AG04450 (cell line): ENCODE data around the gene DENND1B. TPM values are rescaled to one million over a fixed set of nuclear protein-coding genes. Genes with fewer than 3 reads are reported as not detected.

Experiments
- CTCF ChIA-PET: fragments of 300-600, 350-600 bp; formaldehyde crosslinking; extraction: SDS; loops from one replicate; lab custom pipeline; 2022; ENCODE audit warnings: antibody characterized with exemption, inconsistent platforms; lab: Charles Lee
- POLR2A ChIA-PET: fragments of 350-600 bp; formaldehyde crosslinking; extraction: SDS; loops from one replicate; lab custom pipeline; 2021; ENCODE audit warnings: antibody characterized with exemption, inconsistent platforms; lab: Yijun Ruan, JAX
- DNase-seq: peaks from one replicate; pipeline ENCODE4 v3.0.0-alpha.2; 2011; ENCODE audit warnings: low read depth, low spot score
- H3K27ac ChIP-seq: one replicate; pipeline ENCODE4 v1.5.1; 2012; ENCODE audit warnings: low read depth, low read length, control low read depth
- H3K27me3 ChIP-seq: one replicate; pipeline ENCODE4 v1.6.0; 2012; ENCODE audit warnings: low read length; ENCODE audit not compliant: control insufficient read depth, insufficient read depth
- H3K4me3 ChIP-seq: 2 replicates; pipeline ENCODE4 v1.5.1; 2011; ENCODE audit warnings: mild to moderate bottlenecking, low read depth, low read length, control low read depth
- H3K9me3 ChIP-seq: 2 replicates; pipeline ENCODE4 v1.5.1; 2012; ENCODE audit warnings: low read length; ENCODE audit not compliant: control insufficient read depth, insufficient read depth
- polyA plus RNA-seq: library from polyadenylated mRNA; depleted of rRNA; stranded (reverse); fragments of >200 nt; gene quantifications from 2 replicates; pipeline ENCODE4 v1.2.3, GENCODE V29; 2011
- TF ChIP-seq, protein P1 (sequence below): IDR thresholded peaks from 2 replicates; pipeline ENCODE4 v1.5.1; 2011; ENCODE audit warnings: low read depth, low read length, control low read depth, inconsistent platforms

Gene DENND1B
- polyA plus RNA-seq, 1 experiment, result 17.7 TPM

- ChIA-PET POLR2A (no interaction called here), CTCF (no interaction called here)
- H3K27ac ChIP-seq, result no peak overlapping the region
- TF ChIP-seq, protein P1, sequence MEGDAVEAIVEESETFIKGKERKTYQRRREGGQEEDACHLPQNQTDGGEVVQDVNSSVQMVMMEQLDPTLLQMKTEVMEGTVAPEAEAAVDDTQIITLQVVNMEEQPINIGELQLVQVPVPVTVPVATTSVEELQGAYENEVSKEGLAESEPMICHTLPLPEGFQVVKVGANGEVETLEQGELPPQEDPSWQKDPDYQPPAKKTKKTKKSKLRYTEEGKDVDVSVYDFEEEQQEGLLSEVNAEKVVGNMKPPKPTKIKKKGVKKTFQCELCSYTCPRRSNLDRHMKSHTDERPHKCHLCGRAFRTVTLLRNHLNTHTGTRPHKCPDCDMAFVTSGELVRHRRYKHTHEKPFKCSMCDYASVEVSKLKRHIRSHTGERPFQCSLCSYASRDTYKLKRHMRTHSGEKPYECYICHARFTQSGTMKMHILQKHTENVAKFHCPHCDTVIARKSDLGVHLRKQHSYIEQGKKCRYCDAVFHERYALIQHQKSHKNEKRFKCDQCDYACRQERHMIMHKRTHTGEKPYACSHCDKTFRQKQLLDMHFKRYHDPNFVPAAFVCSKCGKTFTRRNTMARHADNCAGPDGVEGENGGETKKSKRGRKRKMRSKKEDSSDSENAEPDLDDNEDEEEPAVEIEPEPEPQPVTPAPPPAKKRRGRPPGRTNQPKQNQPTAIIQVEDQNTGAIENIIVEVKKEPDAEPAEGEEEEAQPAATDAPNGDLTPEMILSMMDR, result no peak
- H3K9me3 ChIP-seq, result no peaks in the 10 kb centered on the region
- DNase-seq, result no peak
- H3K4me3 ChIP-seq, result no peak overlapping the region
- H3K27me3 ChIP-seq, result no peaks in the 10 kb centered on the region
Observed at GRCh38 chr1:197688233-197688632, 87.0 kb downstream of the DENND1B start.

DNA sequence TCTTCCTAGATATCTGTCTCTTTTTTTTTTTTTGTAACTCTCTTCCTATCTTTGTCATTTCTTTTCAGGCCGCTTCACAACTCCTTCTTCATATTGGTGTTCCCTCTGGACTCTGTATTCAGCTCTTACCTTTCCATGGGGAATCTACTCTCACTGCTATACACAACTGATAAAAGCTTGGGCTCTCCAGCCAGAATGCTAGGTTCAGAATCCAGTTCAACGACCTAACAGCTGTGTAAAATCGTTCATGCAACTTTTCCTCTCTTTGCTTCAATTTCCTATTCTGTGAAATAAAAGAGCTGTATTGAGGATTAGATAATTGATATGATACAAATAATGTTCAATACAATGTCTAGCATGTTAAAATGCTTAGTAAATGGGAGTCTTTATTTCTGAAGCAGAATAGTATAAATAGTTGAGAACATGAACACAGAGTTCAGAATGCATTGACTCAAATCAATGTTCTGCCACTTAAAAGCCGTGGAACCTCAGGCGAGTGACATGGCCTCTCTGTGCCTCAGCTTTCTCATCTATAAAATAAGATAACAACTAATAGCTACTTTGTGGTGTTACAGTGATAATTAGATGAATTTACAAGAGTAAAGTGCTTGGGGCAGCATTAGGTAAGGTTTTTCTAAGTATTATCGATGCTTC lies 88.5 kb downstream of the DENND1B start:
- Histone ChIP-seq H3K9me3 (no peaks in the 10 kb centered on the region), H3K27me3 (no peaks in the 10 kb centered on the region), H3K4me3 (no peak overlapping the region), H3K27ac (no peak overlapping the region)
- TF ChIP-seq, protein P1, result no peak
- no peak for DNase-seq
- POLR2A ChIA-PET, result no interaction called here
- CTCF ChIA-PET, result interaction anchor here (0.6 kb wide), 1 partner anchor 237 kb away, joined by 3 read pairs; no protein-coding TSS in a partner anchor

- Histone ChIP-seq H3K27me3 (no peaks in the 10 kb centered on the region), H3K9me3 (no peaks in the 10 kb centered on the region), H3K27ac (no peak overlapping the region), H3K4me3 (no peak overlapping the region)
- ChIA-PET CTCF (interaction anchor here (0.6 kb wide), 1 partner anchor 66 kb away, joined by 4 read pairs; no protein-coding TSS in a partner anchor), POLR2A (no interaction called here)
- TF ChIP-seq, protein P1, result no peak
- no peak for DNase-seq
Observed at GRCh38 chr1:197686231-197686630, 89.0 kb downstream of the DENND1B start.

DNA sequence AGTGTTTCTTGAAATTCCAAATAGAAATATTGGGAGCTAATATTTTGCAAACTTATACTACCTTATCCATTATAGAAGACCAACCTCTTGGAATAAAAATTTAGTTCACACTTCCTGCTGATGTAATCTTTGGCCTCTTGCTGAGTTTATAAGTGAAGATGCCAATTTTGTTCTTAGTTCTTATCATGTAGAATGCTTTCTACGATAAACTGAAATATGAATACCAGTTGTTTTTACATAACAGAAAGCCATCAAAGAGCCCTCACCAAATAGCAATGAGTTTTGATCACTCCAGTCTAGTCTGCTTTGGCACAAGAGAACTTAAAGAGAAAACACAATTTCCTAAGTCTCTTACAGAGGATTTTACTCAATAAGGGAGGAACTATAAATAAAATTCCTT lies 89.5 kb downstream of the DENND1B start:
- no peak for DNase-seq
- TF ChIP-seq, protein P1, result no peak
- Histone ChIP-seq H3K27ac (no peak overlapping the region), H3K27me3 (no peaks in the 10 kb centered on the region), H3K9me3 (no peaks in the 10 kb centered on the region), H3K4me3 (no peak overlapping the region)
- ChIA-PET POLR2A (no interaction called here), CTCF (interaction anchor here (0.6 kb wide), 1 partner anchor 66 kb away, joined by 4 read pairs; no protein-coding TSS in a partner anchor)

DNA sequence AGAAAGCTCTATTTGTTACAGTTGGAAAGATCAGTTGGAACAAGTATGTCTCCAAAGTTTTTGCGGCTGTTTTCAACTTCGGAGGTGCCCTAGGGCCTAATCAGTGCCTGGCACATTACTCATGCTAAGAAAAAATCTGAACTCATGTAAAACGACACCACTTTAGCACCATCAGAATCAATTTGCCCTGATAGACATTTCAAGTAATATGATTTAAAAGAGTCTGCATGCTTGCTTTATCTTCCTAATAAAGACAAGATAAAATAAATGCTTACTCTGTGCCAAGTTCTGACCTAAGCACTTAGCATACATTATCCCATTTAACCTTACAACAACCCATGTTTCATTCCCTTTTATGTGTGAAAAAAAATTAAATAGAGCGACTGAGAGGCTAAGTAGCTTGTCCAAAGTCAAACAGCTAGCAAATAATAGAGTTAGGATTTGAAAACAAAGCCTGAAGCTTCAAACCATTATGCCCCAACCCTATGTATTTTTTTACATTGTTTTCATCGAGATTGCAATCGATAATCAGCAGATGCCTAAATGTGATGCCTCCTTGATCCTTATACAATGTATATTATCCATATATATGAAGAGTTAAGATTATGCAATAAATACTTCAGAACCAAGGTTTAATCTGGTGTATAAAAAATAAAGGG lies 91.3 kb downstream of the DENND1B start:
- H3K9me3 ChIP-seq, result no peaks in the 10 kb centered on the region
- no peaks in the 10 kb centered on the region for H3K27me3 ChIP-seq
- ChIA-PET POLR2A (no interaction called here), CTCF (interaction anchor here (2.1 kb wide), 1 partner anchor 185 kb away, joined by 7 read pairs; no protein-coding TSS in a partner anchor)
- TF ChIP-seq, protein P1, result no peak
- H3K4me3 ChIP-seq, result no peak overlapping the region
- no peak overlapping the region for H3K27ac ChIP-seq
- no peak for DNase-seq
